IMR-90 (cell line): ENCODE data around the gene TULP3. TPM values are rescaled to one million over a fixed set of nuclear protein-coding genes. Genes with fewer than 3 reads are reported as not detected.

Experiments
- ATAC-seq: fragments of 200-7000 bp; cut with Tn5 transposase; 2 replicates; pipeline ENCODE4 v1.9.1; 2020; ENCODE audit warnings: low read depth, mild to moderate bottlenecking, moderate library complexity
- BruUV-seq: library from RNA; stranded (reverse); fragments of 400-500 nt; replicated peaks from 2 replicates; lab custom pipeline; 2021; lab: Mats Ljungman, UMichigan
- CTCF ChIA-PET: fragments of 300-600 bp; formaldehyde crosslinking; extraction: SDS; loops from one replicate; lab custom pipeline; 2021; ENCODE audit warnings: antibody characterized with exemption; lab: Yijun Ruan, JAX
- POLR2A ChIA-PET: fragments of 300-600 bp; sonication (Branson Sonifier 250); formaldehyde crosslinking; loops from one replicate; lab custom pipeline; 2022; ENCODE audit warnings: antibody characterized with exemption; ENCODE audit not compliant: unreplicated experiment; lab: Charles Lee
- DNase-seq: peaks from one replicate; pipeline ENCODE4 v3.0.0; 2013
- H2AFZ ChIP-seq: replicated peaks from 2 replicates; pipeline ENCODE3; 2013; ENCODE audit warnings: low read length, mild to moderate bottlenecking; ENCODE audit not compliant: poor library complexity
- H2AK5ac ChIP-seq: 2 replicates; pipeline ENCODE4 v1.6.1; 2013; ENCODE audit warnings: low read depth, low read length, inconsistent platforms
- H2AK9ac ChIP-seq: replicated peaks from 2 replicates; pipeline ENCODE3; 2013; ENCODE audit warnings: mild to moderate bottlenecking, low read depth, low read length, moderate library complexity; ENCODE audit not compliant: poor library complexity
- H2BK120ac ChIP-seq: 2 replicates; pipeline ENCODE4 v1.6.1; 2013; ENCODE audit warnings: low read depth, low read length, inconsistent platforms
- H2BK15ac ChIP-seq: 3 replicates; pipeline ENCODE4 v1.6.1; 2013; ENCODE audit warnings: low read depth, low read length, inconsistent platforms
- H2BK20ac ChIP-seq: 2 replicates; pipeline ENCODE4 v1.6.1; 2013; ENCODE audit warnings: low read depth, mild to moderate bottlenecking, inconsistent platforms, low read length, moderate library complexity
- H2BK5ac ChIP-seq: 2 replicates; pipeline ENCODE4 v1.6.1; 2013; ENCODE audit warnings: mild to moderate bottlenecking, low read depth, low read length, inconsistent platforms; ENCODE audit not compliant: poor library complexity, severe bottlenecking
- H3K14ac ChIP-seq: replicated peaks from 2 replicates; pipeline ENCODE4 v1.6.1; 2013; ENCODE audit warnings: low read depth, low read length, inconsistent platforms
- H3K18ac ChIP-seq: 2 replicates; pipeline ENCODE4 v1.6.1; 2013; ENCODE audit warnings: low read depth, low read length, control low read depth
- H3K23ac ChIP-seq: 2 replicates; pipeline ENCODE4 v1.6.1; 2013; ENCODE audit warnings: low read depth, low read length, inconsistent platforms
- H3K27ac ChIP-seq: 2 replicates; pipeline ENCODE4 v1.5.1; 2013; ENCODE audit warnings: mild to moderate bottlenecking, control low read depth, low read length; ENCODE audit not compliant: insufficient read depth
- H3K27me3 ChIP-seq: 2 replicates; pipeline ENCODE4 v1.6.1; 2013; ENCODE audit warnings: low read length; ENCODE audit not compliant: control insufficient read depth, insufficient read depth
- H3K36me3 ChIP-seq: 2 replicates; pipeline ENCODE4 v1.6.1; 2013; ENCODE audit warnings: low read length, mixed read lengths; ENCODE audit not compliant: control insufficient read depth, insufficient read depth
- H3K4ac ChIP-seq: 2 replicates; pipeline ENCODE4 v1.6.1; 2013; ENCODE audit warnings: low read depth, low read length, inconsistent platforms
- H3K4me1 ChIP-seq: 2 replicates; pipeline ENCODE4 v1.6.1; 2013; ENCODE audit warnings: low read length, mixed read lengths; ENCODE audit not compliant: control insufficient read depth, insufficient read depth
- H3K4me2 ChIP-seq: 2 replicates; pipeline ENCODE4 v1.6.1; 2013; ENCODE audit warnings: low read depth, mild to moderate bottlenecking, control low read depth, low read length, moderate library complexity
- H3K4me3 ChIP-seq: 2 replicates; pipeline ENCODE4 v1.5.1; 2013; ENCODE audit warnings: low read depth, mild to moderate bottlenecking, control low read depth, low read length, moderate library complexity; ENCODE audit not compliant: insufficient read depth
- H3K56ac ChIP-seq: 2 replicates; pipeline ENCODE4 v1.6.1; 2013; ENCODE audit warnings: low read length, inconsistent platforms; ENCODE audit not compliant: insufficient read depth; ENCODE audit errors: extremely low read depth
- H3K79me1 ChIP-seq, 2 experiments: 2 replicates each; pipeline ENCODE4 v1.6.1; 2013; ENCODE audit warnings: low read length in 2 of 2, inconsistent platforms in 1 of 2, low read depth in 1 of 2
- H3K9ac ChIP-seq: 2 replicates; pipeline ENCODE4 v1.6.1; 2013; ENCODE audit warnings: low read depth, low read length, control low read depth
- H3K9me1 ChIP-seq: 2 replicates; pipeline ENCODE4 v1.6.1; 2013; ENCODE audit warnings: low read length, inconsistent platforms; ENCODE audit not compliant: insufficient read depth
- H3K9me3 ChIP-seq: 2 replicates; pipeline ENCODE4 v1.6.1; 2013; ENCODE audit warnings: low read length; ENCODE audit not compliant: control insufficient read depth, insufficient read depth
- H4K20me1 ChIP-seq: 2 replicates; pipeline ENCODE4 v1.6.1; 2013; ENCODE audit warnings: low read length, inconsistent platforms; ENCODE audit not compliant: insufficient read depth
- H4K5ac ChIP-seq: 2 replicates; pipeline ENCODE4 v1.6.1; 2013; ENCODE audit warnings: mild to moderate bottlenecking, low read depth, low read length, control low read depth
- H4K8ac ChIP-seq, 2 experiments: 2 replicates each; pipeline ENCODE4 v1.6.1; 2013; ENCODE audit warnings: low read depth in 2 of 2, low read length in 2 of 2, control low read depth in 1 of 2, inconsistent platforms in 1 of 2
- H4K91ac ChIP-seq: 2 replicates; pipeline ENCODE4 v1.6.1; 2013; ENCODE audit warnings: low read depth, low read length, inconsistent platforms; ENCODE audit not compliant: insufficient read depth
- CHD1 ChIP-seq: IDR thresholded peaks from 2 replicates; pipeline ENCODE4 v1.6.1; 2012; ENCODE audit warnings: low read depth, low read length, improper control_type of control experiment
- WGBS, 2 experiments: methylation state at CpG; one replicate each; pipeline versions ENCODE4 v1.1.5 to v1.1.7; 2013; ENCODE audit warnings: missing lambda C conversion rate in 2 of 2; ENCODE audit not compliant: insufficient read length in 1 of 2; ENCODE audit errors: extremely low coverage in 2 of 2; 5-methylcytosine and 5-hydroxymethylcytosine counted together
- dilution Hi-C: fragments of 300-500 bp; cut with HindIII; formaldehyde crosslinking; loops from one replicate; pipeline ENCODE4 v1.14.3; 2018; ENCODE audit warnings: low sequenced_read_pairs; ENCODE audit not compliant: unreplicated experiment
- in situ Hi-C: fragments of 300-500 bp; cut with MboI; formaldehyde crosslinking; loops from 3 replicates; pipeline ENCODE4 v1.14.3; 2019; ENCODE audit warnings: low sequenced_read_pairs, inconsistent platforms, mixed read lengths
- intact Hi-C: fragments of 100-400 bp; cut with micrococcal nuclease; formaldehyde crosslinking; loops from 2 replicates; pipeline ENCODE4 v1.10.0; 2022
- polyA plus RNA-seq, 3 experiments: library from polyadenylated mRNA; depleted of rRNA; stranded (reverse); fragments of >200 nt; gene quantifications; 2 replicates each; pipeline ENCODE4 v1.2.3, GENCODE V29; 2012; ENCODE audit warnings: low replicate concordance in 1 of 3
- total RNA-seq: library from RNA; depleted of rRNA; stranded (reverse); fragments of >200 nt; gene quantifications from 2 replicates; pipeline ENCODE4 v1.2.3, GENCODE V29; 2012

Gene TULP3
- total and polyA plus RNA-seq, 2 of the 4 experiments (the other 2 are of a cell fraction) = 35.2 to 35.5 TPM

- dilution Hi-C loops = no loop called here
- H3K36me3 ChIP-seq = peaks cover 6% of the 10 kb centered on the region
- ATAC-seq (no peak), DNase-seq (no peak)
- H3K27ac ChIP-seq = no peak overlapping the region
- no peak overlapping the region for H2BK5ac ChIP-seq
- BruUV-seq = no TSS peak
- H2BK20ac ChIP-seq = no peak overlapping the region
- no peak overlapping the region for H4K8ac ChIP-seq
- no peak overlapping the region for H2AK9ac ChIP-seq
- no peak overlapping the region for H3K4me3 ChIP-seq
- H2BK15ac ChIP-seq = no peak overlapping the region
- H3K9ac ChIP-seq = no peak overlapping the region
- no peaks in the 10 kb centered on the region for H3K27me3 ChIP-seq
- no peaks in the 10 kb centered on the region for H3K4me1 ChIP-seq
- H3K23ac ChIP-seq = no peak overlapping the region
- no peak overlapping the region for H3K4me2 ChIP-seq
- intact Hi-C loops = no loop called here
- in situ Hi-C loops = loop anchor here (10.0 kb wide), 1 partner anchor 179 kb away; no protein-coding TSS in a partner anchor
- CTCF ChIA-PET = no interaction called here
- H3K9me1 ChIP-seq = no peaks in the 10 kb centered on the region
- H2AK5ac ChIP-seq = no peak overlapping the region
- no peak overlapping the region for H3K4ac ChIP-seq
- H2AFZ ChIP-seq = no peak overlapping the region
- WGBS, 2 experiments = 88% methylated on average over 1 of the region's 7 CpGs; no CpG with 5 or more reads in 1 of the 2 experiments
- H3K14ac ChIP-seq = no peak overlapping the region
- POLR2A ChIA-PET = no interaction called here
- TF ChIP-seq CHD1 = no peak
- H3K56ac ChIP-seq = no peak overlapping the region
- H2BK120ac ChIP-seq = no peak overlapping the region
- H4K91ac ChIP-seq = no peak overlapping the region
- no peak overlapping the region for H4K5ac ChIP-seq
- H3K9me3 ChIP-seq = no peaks in the 10 kb centered on the region
- H4K20me1 ChIP-seq = no peaks in the 10 kb centered on the region
- no peak overlapping the region for H3K18ac ChIP-seq
- H3K79me1 ChIP-seq = no peaks in the 10 kb centered on the region
These were observed 35.1 kb upstream of the TULP3 start for GRCh38 chr12:2855546-2855945.
